HepG2 (cell line): ENCODE measurements around the gene RPTOR. TPM values are rescaled to one million over a fixed set of nuclear protein-coding genes. Genes with fewer than 3 reads are reported as not detected.

ENCODE experiments used
- ATAC-seq: fragments of 200-7000 bp; cut with Tn5 transposase; 3 replicates; pipeline ENCODE4 v1.9.1; 2020; ENCODE audit warnings: mild to moderate bottlenecking, moderate library complexity
- BruUV-seq: library from RNA; stranded (reverse); fragments of 400-500 nt; replicated peaks from 2 replicates; lab custom pipeline; 2021; lab: Mats Ljungman, UMichigan
- CTCF ChIA-PET: fragments of 300-600 bp; formaldehyde crosslinking; extraction: SDS; loops from one replicate; lab custom pipeline; 2021; ENCODE audit warnings: low total read pairs, inconsistent platforms, low intra/inter-chr PET ratio; lab: Yijun Ruan, JAX
- POLR2A ChIA-PET: fragments of 350-600 bp; sonication (Branson Sonifier 250); formaldehyde crosslinking; loops from one replicate; lab custom pipeline; 2020; ENCODE audit warnings: antibody characterized with exemption, inconsistent platforms; lab: Yijun Ruan, JAX
- DNase-seq: peaks from one replicate; pipeline ENCODE4 v3.0.0-alpha.2; 2015; ENCODE audit warnings: low spot score
- FAIRE-seq: peaks from 3 replicates; lab custom pipeline; 2011; peaks lifted over from hg19 to GRCh38; lab: Jason Lieb, UNC
- H2AFZ ChIP-seq: one replicate; pipeline ENCODE4 v1.6.1; 2011; ENCODE audit warnings: low read length, inconsistent platforms
- H3K27ac ChIP-seq: fragments of 300-600 bp; 3 replicates; pipeline ENCODE4 v1.8.0; 2011; ENCODE audit warnings: mixed run types, mild to moderate bottlenecking, mixed read lengths, low read length, inconsistent platforms; ENCODE audit not compliant: insufficient read depth; ENCODE audit errors: extremely low read length
- H3K27me3 ChIP-seq, 2 experiments: fragments of 200-600 bp in 1 of 2; 2 replicates in 1 of 2; 3 replicates in 1 of 2; pipeline versions ENCODE4 v1.6.0 to v1.8.0; 2011; ENCODE audit warnings: low read length in 2 of 2, mild to moderate bottlenecking in 2 of 2, moderate library complexity in 2 of 2, inconsistent platforms in 1 of 2; ENCODE audit not compliant: insufficient read depth in 2 of 2, control insufficient read depth in 1 of 2
- H3K36me3 ChIP-seq, 2 experiments: fragments of 200-600 bp in 1 of 2; replicated peaks in 1 of 2; 2 replicates in 1 of 2; 3 replicates in 1 of 2; pipeline versions ENCODE4 v1.5.1 to v1.8.0; 2011; ENCODE audit warnings: low read length in 2 of 2, inconsistent platforms in 1 of 2; ENCODE audit not compliant: insufficient read depth in 2 of 2, control insufficient read depth in 1 of 2
- H3K4me1 ChIP-seq: 2 replicates; pipeline ENCODE4 v1.5.1; 2012; ENCODE audit warnings: low read length, inconsistent platforms; ENCODE audit not compliant: insufficient read depth
- H3K4me2 ChIP-seq: 2 replicates; pipeline ENCODE4 v1.6.0; 2011; ENCODE audit warnings: low read depth, low read length, inconsistent platforms
- H3K4me3 ChIP-seq, 3 experiments: fragments of 200-600 bp in 1 of 3; sonication (generic), shearing (Covaris generic) in 1 of 3; replicated peaks in 1 of 3; 2 replicates each; pipeline ENCODE4 v1.5.1; 2011 to 2016; ENCODE audit warnings: low read length in 3 of 3, inconsistent platforms in 2 of 3, low read depth in 2 of 3, mild to moderate bottlenecking in 2 of 3, control low read depth in 1 of 3, mixed read lengths in 1 of 3; ENCODE audit not compliant: insufficient read depth in 1 of 3
- H3K79me2 ChIP-seq: one replicate; pipeline ENCODE4 v1.6.1; 2011; ENCODE audit warnings: low read length, inconsistent platforms; ENCODE audit not compliant: insufficient read depth
- H3K9ac ChIP-seq: 2 replicates; pipeline ENCODE4 v1.6.0; 2011; ENCODE audit warnings: mild to moderate bottlenecking, low read depth, low read length, inconsistent platforms; ENCODE audit not compliant: insufficient read depth
- H3K9me3 ChIP-seq: 2 replicates; pipeline ENCODE4 v1.5.1; 2012; ENCODE audit warnings: mild to moderate bottlenecking, low read length
- H4K20me1 ChIP-seq: 2 replicates; pipeline ENCODE4 v1.6.0; 2011; ENCODE audit warnings: inconsistent platforms, mild to moderate bottlenecking, low read length, moderate library complexity; ENCODE audit not compliant: insufficient read depth
- ATF7-NPFF ChIP-seq: sonication (generic); formaldehyde crosslinking; IDR thresholded peaks from 2 replicates; pipeline ENCODE4 v1.8.1; 2023; ENCODE audit warnings: mild to moderate bottlenecking, low read depth, missing genetic modification reagents, moderate library complexity
- CEBPB ChIP-seq: IDR thresholded peaks from 2 replicates; pipeline ENCODE4 v1.6.1; 2011; ENCODE audit warnings: low read depth, low read length, improper control_type of control experiment, borderline replicate concordance
- ETV5 ChIP-seq: IDR thresholded peaks from 2 replicates; pipeline ENCODE4 v1.6.1; 2018; ENCODE audit warnings: missing biosample characterization, missing genetic modification reagents, inconsistent platforms, borderline replicate concordance
- FUBP1 ChIP-seq: sonication (generic); formaldehyde crosslinking; IDR thresholded peaks from 2 replicates; pipeline ENCODE4 v1.5.1; 2020; ENCODE audit warnings: missing genetic modification reagents, mild to moderate bottlenecking, borderline replicate concordance
- TEF ChIP-seq: sonication (generic); formaldehyde crosslinking; IDR thresholded peaks from 2 replicates; pipeline ENCODE4 v1.5.0; 2020; ENCODE audit warnings: missing genetic modification reagents
- ZFP37 ChIP-seq: sonication (generic); formaldehyde crosslinking; IDR thresholded peaks from 2 replicates; pipeline ENCODE4 v1.4.0; 2020; ENCODE audit warnings: missing genetic modification reagents, borderline replicate concordance
- ZNF232 ChIP-seq: sonication (generic); formaldehyde crosslinking; IDR thresholded peaks from 2 replicates; pipeline ENCODE4 v1.4.0; 2020; ENCODE audit warnings: missing genetic modification reagents, borderline replicate concordance
- WGBS: methylation state at CpG from one replicate; pipeline ENCODE4 v1.1.6; 2017; ENCODE audit warnings: low lambda C conversion rate; 5-methylcytosine and 5-hydroxymethylcytosine counted together
- in situ Hi-C: cut with HindIII; loops from 2 replicates; pipeline ENCODE4 v1.10.0; 2017; ENCODE audit warnings: low pct_unique_long_range_greater_than_20kb; ENCODE audit not compliant: extremely low pct_ligation_motif_present
- intact Hi-C: fragments of 100-400 bp; cut with micrococcal nuclease; formaldehyde crosslinking; loops from one replicate; pipeline ENCODE4 v1.10.0; 2022; ENCODE audit not compliant: unreplicated experiment
- polyA plus RNA-seq, 8 experiments: library from polyadenylated mRNA; depleted of rRNA in 3 of 8; stranded (reverse) in 7 of 8; unstranded in 1 of 8; fragments of >200 nt; fragmentation: Illumina TruSeq in 4 of 8; extraction: Trizol in 4 of 8; gene quantifications; 2 replicates each; pipeline versions ENCODE4 v1.2.1 to v1.2.3, GENCODE V29; 2011 to 2016; ENCODE audit warnings: low read depth in 4 of 8, missing spikeins in 1 of 8, mixed read lengths in 1 of 8; ENCODE audit not compliant: insufficient read depth in 1 of 8
- total RNA-seq, 5 experiments: library from RNA; depleted of rRNA; stranded (reverse); fragments of >200 nt; fragmentation: Illumina TruSeq; extraction: Trizol; gene quantifications; 2 replicates each; pipeline ENCODE4 v1.2.3, GENCODE V29; 2016; ENCODE audit warnings: low read depth in 1 of 5
- TF ChIP-seq, protein P1 (sequence below): sonication (generic); IDR thresholded peaks from 2 replicates; pipeline ENCODE4 v1.6.1; 2016; ENCODE audit warnings: low read depth, borderline replicate concordance

Gene RPTOR
- total and polyA plus RNA-seq, 2 of the 13 experiments (the other 11 are each of a cell fraction or from before 2014, with no cell fraction given), result 6.6 to 25.3 TPM

GRCh38 chr17:80854220-80854619 is 309.6 kb downstream of the RPTOR start:
- H3K4me1 ChIP-seq, result no peaks in the 10 kb centered on the region
- ChIA-PET POLR2A (no interaction called here), CTCF (no interaction called here)
- WGBS, result 96% methylated on average over 10 of the region's 10 CpGs
- FAIRE-seq, result no peak
- intact Hi-C loops (no loop called here), in situ Hi-C loops (no loop called here)
- no peak overlapping the region for H2AFZ ChIP-seq
- no peak overlapping the region for H3K4me2 ChIP-seq
- H4K20me1 ChIP-seq, result no peaks in the 10 kb centered on the region
- TF ChIP-seq ZFP37 (CRISPR knock-in tag) (no peak), ETV5 (CRISPR knock-in tag) (no peak), ATF7-NPFF (no peak), FUBP1 (CRISPR knock-in tag) (no peak), CEBPB (no peak), ZNF232 (CRISPR knock-in tag) (no peak), TEF (CRISPR knock-in tag) (no peak)
- TF ChIP-seq, protein P1, sequence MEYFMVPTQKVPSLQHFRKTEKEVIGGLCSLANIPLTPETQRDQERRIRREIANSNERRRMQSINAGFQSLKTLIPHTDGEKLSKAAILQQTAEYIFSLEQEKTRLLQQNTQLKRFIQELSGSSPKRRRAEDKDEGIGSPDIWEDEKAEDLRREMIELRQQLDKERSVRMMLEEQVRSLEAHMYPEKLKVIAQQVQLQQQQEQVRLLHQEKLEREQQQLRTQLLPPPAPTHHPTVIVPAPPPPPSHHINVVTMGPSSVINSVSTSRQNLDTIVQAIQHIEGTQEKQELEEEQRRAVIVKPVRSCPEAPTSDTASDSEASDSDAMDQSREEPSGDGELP, result no peak
- H3K9me3 ChIP-seq, result no peaks in the 10 kb centered on the region
- ATAC-seq, result no peak
- H3K9ac ChIP-seq, result no peak overlapping the region
- H3K27ac ChIP-seq, result no peak overlapping the region
- no peak for DNase-seq
- H3K79me2 ChIP-seq, result no peaks in the 10 kb centered on the region
- H3K4me3 ChIP-seq, result no peak overlapping the region
- no TSS peak for BruUV-seq
- H3K36me3 ChIP-seq, result peaks cover 21 to 40% of the 10 kb centered on the region in 2 experiments
- no peaks in the 10 kb centered on the region for H3K27me3 ChIP-seq
